ENCODE measurements around the gene ITFG2. TPM values are rescaled to one million over a fixed set of nuclear protein-coding genes. Genes with fewer than 3 reads are reported as not detected.

ITFG2 gene
- total and polyA plus RNA-seq, 10 of the 15 experiments (the other 5 are each of a cell fraction or from before 2014, with no cell fraction given), result 21.2 to 39.5 (median 25.9) TPM

- TF ChIP-seq CBX3 (IDR thresholded peaks at IDR 0.05; ENCODE audit: borderline replicate concordance, low read depth) (no peak), RELB (IDR thresholded peaks at IDR 0.05; ENCODE audit: low read depth) (peak; percentile 96), FOXM1 (IDR thresholded peaks at IDR 0.05; ENCODE audit: low read depth, low read length) (peak; percentile 74; the same call in 1 of the 2 replicates), NFYA (IDR thresholded peaks at IDR 0.05; ENCODE audit: borderline replicate concordance, low read depth, low read length) (no peak), PKNOX1 (IDR thresholded peaks at IDR 0.05) (peak; percentile 100), STAT1 (conservative IDR thresholded peaks at IDR 0.05) (peak; percentile 93; the same call in 1 of the 2 replicates), RAD51 (IDR thresholded peaks at IDR 0.05) (peak; percentile 88), CEBPB (IDR thresholded peaks at IDR 0.05; ENCODE audit: borderline replicate concordance in 1 of 2, low read depth in 2 of 2, low read length in 2 of 2) (no peak), KDM1A (IDR thresholded peaks at IDR 0.05; ENCODE audit: borderline replicate concordance) (no peak), KAT2A (conservative IDR thresholded peaks at IDR 0.05; ENCODE audit: control insufficient read depth, low read depth, low read length) (no peak), RBBP5 (conservative IDR thresholded peaks at IDR 0.05) (no peak), TCF3 (IDR thresholded peaks at IDR 0.05; ENCODE audit: borderline replicate concordance, insufficient read depth, low read depth, low read length) (peak; percentile 54; the same call in 1 of the 2 replicates), HSF1 (IDR thresholded peaks at IDR 0.05; ENCODE audit: low read depth, low read length) (peak; percentile 79), TARDBP (IDR thresholded peaks at IDR 0.05; ENCODE audit: borderline replicate concordance) (peak; percentile 95), CHD2 (IDR thresholded peaks at IDR 0.05; ENCODE audit: borderline replicate concordance, low read depth, low read length) (peak; percentile 85; the same call in 1 of the 2 replicates), IKZF2 (IDR thresholded peaks at IDR 0.05) (peak; percentile 80), KLF5 (IDR thresholded peaks at IDR 0.05; ENCODE audit: partially characterized antibody) (peak; percentile 91), SMAD5 (IDR thresholded peaks at IDR 0.05; ENCODE audit: low read depth) (peak; percentile 97), BRCA1 (IDR thresholded peaks at IDR 0.05; ENCODE audit: low read depth, low read length) (no peak), ZSCAN29 (IDR thresholded peaks at IDR 0.05) (no peak), ZNF207 (IDR thresholded peaks at IDR 0.05; ENCODE audit: borderline replicate concordance) (peak; percentile 89; the same call in 1 of the 2 replicates), BHLHE40 (IDR thresholded peaks at IDR 0.05; ENCODE audit: borderline replicate concordance in 1 of 2, low read depth in 2 of 2, low read length in 1 of 2) (peak; percentile 98 to 99), E4F1 (IDR thresholded peaks at IDR 0.05; ENCODE audit: borderline replicate concordance, partially characterized antibody) (peak; percentile 83), CBFB (IDR thresholded peaks at IDR 0.05; ENCODE audit: low read depth) (peak; percentile 94)
Observed at GRCh38 chr12:2812290-2813213, at the start of gene ITFG2 (continued).

All from GM12878 (cell line).